Peyer's patch (tissue), 4 donors: ENCODE data around the gene ZNF516. TPM values are rescaled to one million over a fixed set of nuclear protein-coding genes. Genes with fewer than 3 reads are reported as not detected.
A peak's percentile ranks its signal among the peaks of the same experiment; 100 is the strongest.

Source experiments
- DNase-seq, 3 donors: peaks; one replicate each; pipeline ENCODE4 v3.0.0-alpha.2; 2017 to 2019
- H3K27ac ChIP-seq, 4 donors: fragments of 200-600 bp; sonication (generic); one replicate each; pipeline ENCODE4 v1.5.1; 2016 to 2019
- H3K27me3 ChIP-seq, 2 donors: fragments of 200-600 bp; sonication (generic); one replicate each; pipeline ENCODE4 v1.5.1; 2019
- H3K36me3 ChIP-seq, 3 donors: fragments of 200-600 bp; sonication (generic); one replicate each; pipeline ENCODE4 v1.5.1; 2016 to 2019
- H3K4me1 ChIP-seq, 4 donors: fragments of 200-600 bp; sonication (generic); one replicate each; pipeline ENCODE4 v1.5.1; 2016 to 2019
- H3K4me3 ChIP-seq, 4 donors: fragments of 200-600 bp; sonication (generic); 1 replicate in 3 of 4; 2 replicates in 1 of 4; pipeline ENCODE4 v1.5.1; 2016 to 2019; ENCODE audit warnings: mild to moderate bottlenecking in 1 of 4
- H3K9me3 ChIP-seq, 4 donors: fragments of 200-600 bp; sonication (generic); one replicate each; pipeline ENCODE4 v1.5.1; 2016 to 2019; ENCODE audit warnings: mild to moderate bottlenecking in 1 of 4
- CTCF ChIP-seq, 6 experiments: fragments of 450-650 bp in 4 of 6; fragments of 200-600 bp in 2 of 6; sonication (generic) in 1 of 6; IDR thresholded peaks; one replicate each; pipeline ENCODE4 v1.5.1; 2017 to 2019; ENCODE audit warnings: antibody characterized with exemption in 6 of 6, mild to moderate bottlenecking in 3 of 6, moderate library complexity in 1 of 6
- POLR2A ChIP-seq, 2 donors: fragments of 450-650 bp; IDR thresholded peaks; one replicate each; pipeline ENCODE4 v1.5.1; 2017; ENCODE audit warnings: antibody characterized with exemption in 2 of 2, mild to moderate bottlenecking in 2 of 2, moderate library complexity in 2 of 2
- total RNA-seq, 4 donors: library from RNA; depleted of rRNA; stranded (reverse); fragments of >200 nt; gene quantifications; one replicate each; pipeline ENCODE4 v1.1.0, GENCODE V29; 2016

Gene ZNF516
- total RNA-seq, 4 donors from 2014 or later, result 19.8 to 39.6 (median 25.7) TPM

- Histone ChIP-seq H3K27me3 (no peaks in the 10 kb centered on the region), H3K4me1 (peaks cover 0 to 17% (median 0%) of the 10 kb centered on the region in 4 donors), H3K9me3 (no peaks in the 10 kb centered on the region), H3K36me3 (no peaks in the 10 kb centered on the region), H3K27ac (no peak overlapping the region), H3K4me3 (no peak overlapping the region)
- DNase-seq, result no peak
- TF ChIP-seq CTCF (IDR thresholded peaks at IDR 0.05) (no peak), POLR2A (IDR thresholded peaks at IDR 0.05) (no peak)
Measured at GRCh38 chr18:76391038-76391437, 104.0 kb downstream of the ZNF516 start.

GRCh38 chr18:76390452-76391035 is 104.5 kb downstream of the ZNF516 start:
- no peaks in the 10 kb centered on the region for H3K36me3 ChIP-seq
- DNase-seq, result peak in 1 of 3 donors; percentile 60
- no peak overlapping the region for H3K27ac ChIP-seq
- no peaks in the 10 kb centered on the region for H3K27me3 ChIP-seq
- H3K4me1 ChIP-seq, result peaks cover 0 to 17% (median 0%) of the 10 kb centered on the region in 4 donors
- no peak overlapping the region for H3K4me3 ChIP-seq
- no peaks in the 10 kb centered on the region for H3K9me3 ChIP-seq
- TF ChIP-seq POLR2A (IDR thresholded peaks at IDR 0.05), result no peak
- TF ChIP-seq CTCF (IDR thresholded peaks at IDR 0.05), result no peak

GRCh38 chr18:76389716-76390115 is 105.3 kb downstream of the ZNF516 start:
- no peak for DNase-seq
- no peaks in the 10 kb centered on the region for H3K27me3 ChIP-seq
- TF ChIP-seq POLR2A (IDR thresholded peaks at IDR 0.05), result no peak
- no peak for TF ChIP-seq CTCF (IDR thresholded peaks at IDR 0.05)
- H3K27ac ChIP-seq, result no peak overlapping the region
- no peaks in the 10 kb centered on the region for H3K36me3 ChIP-seq
- peaks cover 0 to 17% (median 0%) of the 10 kb centered on the region in 4 donors for H3K4me1 ChIP-seq
- H3K9me3 ChIP-seq, result no peaks in the 10 kb centered on the region
- H3K4me3 ChIP-seq, result no peak overlapping the region

- peaks cover 0 to 17% (median 0%) of the 10 kb centered on the region in 4 donors for H3K4me1 ChIP-seq
Measured at GRCh38 chr18:76388891-76389423, 106.1 kb downstream of the ZNF516 start.

GRCh38 chr18:76388261-76388660 is 106.8 kb downstream of the ZNF516 start:
- H3K4me1 ChIP-seq, result peaks cover 0 to 17% (median 0%) of the 10 kb centered on the region in 4 donors
- DNase-seq, result peak in 1 of 3 donors; percentile 31
- TF ChIP-seq CTCF (IDR thresholded peaks at IDR 0.05), result no peak
- TF ChIP-seq POLR2A (IDR thresholded peaks at IDR 0.05), result no peak

More at GRCh38 chr18:76388891-76389423, 106.1 kb downstream of the ZNF516 start:
- TF ChIP-seq CTCF (IDR thresholded peaks at IDR 0.05), result no peak
- TF ChIP-seq POLR2A (IDR thresholded peaks at IDR 0.05), result no peak
- H3K27me3 ChIP-seq, result no peaks in the 10 kb centered on the region
- H3K27ac ChIP-seq, result no peak overlapping the region
- peak in 1 of 3 donors; percentile 42 for DNase-seq
- no peaks in the 10 kb centered on the region for H3K9me3 ChIP-seq
- no peaks in the 10 kb centered on the region for H3K36me3 ChIP-seq
- H3K4me3 ChIP-seq, result no peak overlapping the region

More at GRCh38 chr18:76388261-76388660, 106.8 kb downstream of the ZNF516 start:
- no peaks in the 10 kb centered on the region for H3K9me3 ChIP-seq
- no peaks in the 10 kb centered on the region for H3K27me3 ChIP-seq
- no peaks in the 10 kb centered on the region for H3K36me3 ChIP-seq
- no peak overlapping the region for H3K4me3 ChIP-seq
- no peak overlapping the region for H3K27ac ChIP-seq
